Subcutaneous preadipocyte (primary cell): ENCODE results near the gene OR5L1. TPM values are rescaled to one million over a fixed set of nuclear protein-coding genes. Genes with fewer than 3 reads are reported as not detected.

Experiments
- total RNA-seq: library from RNA; depleted of rRNA; stranded (reverse); fragments of >200 nt; gene quantifications from 2 replicates; pipeline ENCODE4 v1.2.3, GENCODE V29; 2012

Gene OR5L1
- total RNA-seq = not detected in 2 replicates

DNA sequence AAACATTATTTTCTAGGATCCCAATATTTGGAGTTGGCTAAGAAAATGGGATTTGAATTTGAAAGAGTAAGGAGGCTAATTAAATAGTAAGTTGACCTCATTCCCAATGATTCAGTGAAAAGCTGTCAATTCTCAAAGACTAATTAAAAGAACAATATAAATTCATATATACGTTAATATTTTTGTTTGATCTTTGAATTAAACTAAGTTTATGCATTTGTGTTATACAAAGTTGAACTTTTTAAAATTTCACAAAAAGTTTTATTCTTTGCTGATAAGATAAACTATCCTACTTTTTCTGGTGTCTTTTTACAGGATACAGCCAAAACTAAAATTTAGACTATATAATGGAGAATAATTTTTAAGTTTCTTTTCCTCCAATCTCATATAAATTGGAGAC, at the start of gene OR5L1:
Gene OR5L1 (plus strand): TSS at position 301 of the 400 bp plus-strand sequence. CDS start 100 bp downstream, outside the sequence.

DNA sequence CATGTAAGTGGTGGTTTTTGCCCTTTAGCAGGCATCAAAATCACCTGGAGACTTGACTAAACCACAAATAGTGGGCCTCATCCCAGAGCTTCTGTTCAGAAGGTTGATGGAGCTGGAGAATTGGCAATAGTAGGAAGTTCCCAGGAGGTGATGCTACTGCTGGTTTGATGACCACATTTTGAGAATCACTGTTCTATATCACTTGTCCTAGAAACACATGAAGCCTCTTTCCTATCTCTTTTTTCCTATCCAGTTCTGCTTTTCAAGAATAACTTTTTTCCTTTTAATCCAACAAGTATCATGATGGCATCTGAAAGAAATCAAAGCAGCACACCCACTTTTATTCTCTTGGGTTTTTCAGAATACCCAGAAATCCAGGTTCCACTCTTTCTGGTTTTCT, 38.0 kb upstream of the OR5L1 start, which contains the start of gene OR5D13:
Gene OR5D13 (plus strand): TSS at position 301 of the 400 bp plus-strand sequence. CDS start 0 bp downstream, at position 301.

DNA sequence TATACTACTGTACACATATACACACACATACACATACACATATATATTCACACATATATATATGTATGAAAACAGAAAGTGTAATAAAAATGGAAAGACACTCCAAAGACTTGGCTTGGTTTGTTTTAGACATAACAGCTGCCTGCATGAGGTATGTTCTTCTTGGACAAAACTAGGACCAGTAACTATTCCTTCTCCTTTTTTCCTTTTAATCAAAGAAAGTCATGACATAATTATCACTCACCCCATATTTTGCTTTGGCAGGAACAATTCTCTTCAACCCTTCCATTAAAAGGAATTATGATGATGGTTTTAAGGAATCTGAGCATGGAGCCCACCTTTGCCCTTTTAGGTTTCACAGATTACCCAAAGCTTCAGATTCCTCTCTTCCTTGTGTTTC, 15.9 kb upstream of the OR5L1 start, which contains the start of gene OR5D14:
Gene OR5D14 (plus strand): TSS at position 301 of the 400 bp plus-strand sequence. CDS start 0 bp downstream, at position 301.

DNA sequence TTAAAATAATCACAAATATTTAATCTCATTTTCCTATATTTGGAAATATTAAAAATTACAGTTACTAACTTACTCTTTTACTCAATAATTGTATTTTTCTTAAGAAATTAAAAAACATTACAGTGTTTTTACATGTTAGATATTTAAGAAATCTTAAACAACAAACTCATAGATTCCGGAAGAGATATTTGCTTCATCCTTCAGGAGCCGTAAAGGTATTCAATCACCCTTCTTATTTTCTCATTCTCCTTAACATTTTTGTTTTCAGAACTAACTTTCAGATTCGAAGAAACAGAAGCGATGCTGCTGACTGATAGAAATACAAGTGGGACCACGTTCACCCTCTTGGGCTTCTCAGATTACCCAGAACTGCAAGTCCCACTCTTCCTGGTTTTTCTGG, 8.2 kb downstream of the OR5L1 start, which contains the start of gene OR5D18:
Gene OR5D18 (plus strand): TSS at position 301 of the 400 bp plus-strand sequence. CDS start 0 bp downstream, at position 301.

DNA sequence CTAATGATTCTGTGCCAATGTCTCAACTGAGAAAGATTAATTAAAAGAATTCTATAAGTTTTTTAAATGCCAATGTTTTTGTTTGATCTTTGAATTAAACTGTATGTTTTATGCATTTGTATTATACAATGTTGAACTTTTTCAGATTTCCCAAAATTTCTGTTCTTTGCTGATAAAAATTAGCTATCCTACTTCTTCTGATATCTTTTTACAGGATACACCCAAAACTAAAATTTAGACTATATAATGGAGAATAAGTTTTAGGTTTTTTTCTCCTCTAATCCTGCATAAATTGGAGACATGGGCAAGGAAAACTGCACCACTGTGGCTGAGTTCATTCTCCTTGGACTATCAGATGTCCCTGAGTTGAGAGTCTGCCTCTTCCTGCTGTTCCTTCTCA, 15.8 kb downstream of the OR5L1 start, which contains the start of gene OR5L2:
Gene OR5L2 (plus strand): TSS at position 301 of the 400 bp plus-strand sequence. CDS start 0 bp downstream, at position 301.

DNA sequence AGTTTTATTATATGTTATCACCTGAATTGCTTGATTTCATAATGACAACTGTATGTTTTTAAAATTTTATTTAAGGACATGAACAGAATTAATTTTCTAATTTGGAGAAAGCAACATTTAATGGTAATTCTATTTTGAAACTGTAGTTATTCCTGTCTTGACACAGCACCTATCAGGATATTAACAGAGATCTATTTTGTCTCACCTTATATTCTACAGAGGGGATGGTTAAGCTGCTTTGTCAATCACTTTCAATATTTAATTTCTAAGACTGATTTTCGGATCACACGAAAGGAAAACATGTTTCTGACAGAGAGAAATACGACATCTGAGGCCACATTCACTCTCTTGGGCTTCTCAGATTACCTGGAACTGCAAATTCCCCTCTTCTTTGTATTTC, 27.3 kb downstream of the OR5L1 start, which contains the start of gene OR5D16:
Gene OR5D16 (plus strand): TSS at position 301 of the 400 bp plus-strand sequence. CDS start 0 bp downstream, at position 301.

Other genes with a start within 250 kb of the OR5L1 start
- not detected in 2 replicates for gene OR4C16, start 239.2 kb upstream of the OR5L1 start, total RNA-seq
- not detected in 2 replicates for gene OR4C11, start 203.7 kb upstream of the OR5L1 start, total RNA-seq
- gene OR4P4, start 176.3 kb upstream of the OR5L1 start, total RNA-seq = not detected in 2 replicates
- gene OR4S2, start 163.0 kb upstream of the OR5L1 start, total RNA-seq = not detected in 2 replicates
- not detected in 2 replicates for gene OR4C6, start 149.2 kb upstream of the OR5L1 start, total RNA-seq
- not detected in 2 replicates for gene OR5D13, start 37.9 kb upstream of the OR5L1 start, total RNA-seq
- gene OR5D14, start 15.8 kb upstream of the OR5L1 start, total RNA-seq = not detected in 2 replicates
- not detected in 2 replicates for gene OR5D18, start 8.3 kb downstream of the OR5L1 start, total RNA-seq
- not detected in 2 replicates for gene OR5L2, start 15.9 kb downstream of the OR5L1 start, total RNA-seq
- not detected in 2 replicates for gene OR5D16, start 27.4 kb downstream of the OR5L1 start, total RNA-seq
- not detected in 2 replicates for gene TRIM51, start 71.9 kb downstream of the OR5L1 start, total RNA-seq
- gene OR5W2, start 103.2 kb downstream of the OR5L1 start, total RNA-seq = not detected in 2 replicates
- not detected in 2 replicates for gene OR5I1, start 125.0 kb downstream of the OR5L1 start, total RNA-seq
- not detected in 2 replicates for gene OR10AG1, start 158.6 kb downstream of the OR5L1 start, total RNA-seq
- not detected in 2 replicates for gene OR5F1, start 183.3 kb downstream of the OR5L1 start, total RNA-seq
- gene OR5AS1, start 216.3 kb downstream of the OR5L1 start, total RNA-seq = not detected in 2 replicates